ENCODE results near the gene MAGEF1.

MAGEF1 gene

DNA sequence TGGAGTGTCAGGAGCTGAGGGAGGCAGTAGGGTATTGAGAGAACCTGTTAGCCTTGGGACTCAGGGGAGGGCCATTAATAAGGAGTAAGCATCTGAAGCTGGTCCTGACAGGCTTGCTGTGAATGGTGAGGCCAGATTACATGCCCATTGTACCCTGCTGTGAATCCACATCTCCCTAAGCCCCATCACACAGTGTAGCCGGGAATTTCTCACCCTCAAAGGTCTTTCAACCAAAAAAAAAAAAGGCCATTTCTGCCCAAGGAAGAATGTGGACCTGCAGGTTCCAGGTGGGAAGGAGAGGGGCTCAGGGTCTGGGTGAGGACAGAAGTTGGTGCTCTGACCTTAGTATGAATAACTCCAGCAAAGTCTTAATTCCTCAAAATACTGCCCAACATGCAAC is 37.2 kb downstream of the MAGEF1 start:
- no peaks in the 10 kb centered on the region for H3K36me3 ChIP-seq (ENCODE audit: low read length)
- H3K27ac ChIP-seq (ENCODE audit: low read depth, low read length), result no peak overlapping the region
- TF ChIP-seq, protein P1, sequence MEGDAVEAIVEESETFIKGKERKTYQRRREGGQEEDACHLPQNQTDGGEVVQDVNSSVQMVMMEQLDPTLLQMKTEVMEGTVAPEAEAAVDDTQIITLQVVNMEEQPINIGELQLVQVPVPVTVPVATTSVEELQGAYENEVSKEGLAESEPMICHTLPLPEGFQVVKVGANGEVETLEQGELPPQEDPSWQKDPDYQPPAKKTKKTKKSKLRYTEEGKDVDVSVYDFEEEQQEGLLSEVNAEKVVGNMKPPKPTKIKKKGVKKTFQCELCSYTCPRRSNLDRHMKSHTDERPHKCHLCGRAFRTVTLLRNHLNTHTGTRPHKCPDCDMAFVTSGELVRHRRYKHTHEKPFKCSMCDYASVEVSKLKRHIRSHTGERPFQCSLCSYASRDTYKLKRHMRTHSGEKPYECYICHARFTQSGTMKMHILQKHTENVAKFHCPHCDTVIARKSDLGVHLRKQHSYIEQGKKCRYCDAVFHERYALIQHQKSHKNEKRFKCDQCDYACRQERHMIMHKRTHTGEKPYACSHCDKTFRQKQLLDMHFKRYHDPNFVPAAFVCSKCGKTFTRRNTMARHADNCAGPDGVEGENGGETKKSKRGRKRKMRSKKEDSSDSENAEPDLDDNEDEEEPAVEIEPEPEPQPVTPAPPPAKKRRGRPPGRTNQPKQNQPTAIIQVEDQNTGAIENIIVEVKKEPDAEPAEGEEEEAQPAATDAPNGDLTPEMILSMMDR (IDR thresholded peaks at IDR 0.05; ENCODE audit: insufficient read depth, low read length, poor library complexity, severe bottlenecking), result no peak
- no peak for TF ChIP-seq EZH2phosphoT487 (conservative IDR thresholded peaks at IDR 0.05; ENCODE audit: low read length)
- no peak overlapping the region for H3K4me2 ChIP-seq (ENCODE audit: low read depth, low read length, poor library complexity, severe bottlenecking)
- no peaks in the 10 kb centered on the region for H3K79me2 ChIP-seq (ENCODE audit: insufficient read depth, low read length)
- H3F3A ChIP-seq (ENCODE audit: insufficient read depth), result no peaks in the 10 kb centered on the region
- H3K27me3 ChIP-seq (ENCODE audit: low read length), result no peaks in the 10 kb centered on the region
- H3K4me3 ChIP-seq (ENCODE audit: insufficient read depth, low read length, poor library complexity, severe bottlenecking), result no peak overlapping the region
- no peaks in the 10 kb centered on the region for H3K9me3 ChIP-seq (ENCODE audit: insufficient read depth, low read length)
- no peaks in the 10 kb centered on the region for H3K9me2 ChIP-seq (replicated peaks; ENCODE audit: insufficient read depth, low read length)
- no peak overlapping the region for H2AFZ ChIP-seq (ENCODE audit: low read depth, low read length, severe bottlenecking)
- no peak overlapping the region for H3K9ac ChIP-seq (ENCODE audit: low read length)
- no peaks in the 10 kb centered on the region for H4K20me1 ChIP-seq (ENCODE audit: low read depth, low read length)

DNA sequence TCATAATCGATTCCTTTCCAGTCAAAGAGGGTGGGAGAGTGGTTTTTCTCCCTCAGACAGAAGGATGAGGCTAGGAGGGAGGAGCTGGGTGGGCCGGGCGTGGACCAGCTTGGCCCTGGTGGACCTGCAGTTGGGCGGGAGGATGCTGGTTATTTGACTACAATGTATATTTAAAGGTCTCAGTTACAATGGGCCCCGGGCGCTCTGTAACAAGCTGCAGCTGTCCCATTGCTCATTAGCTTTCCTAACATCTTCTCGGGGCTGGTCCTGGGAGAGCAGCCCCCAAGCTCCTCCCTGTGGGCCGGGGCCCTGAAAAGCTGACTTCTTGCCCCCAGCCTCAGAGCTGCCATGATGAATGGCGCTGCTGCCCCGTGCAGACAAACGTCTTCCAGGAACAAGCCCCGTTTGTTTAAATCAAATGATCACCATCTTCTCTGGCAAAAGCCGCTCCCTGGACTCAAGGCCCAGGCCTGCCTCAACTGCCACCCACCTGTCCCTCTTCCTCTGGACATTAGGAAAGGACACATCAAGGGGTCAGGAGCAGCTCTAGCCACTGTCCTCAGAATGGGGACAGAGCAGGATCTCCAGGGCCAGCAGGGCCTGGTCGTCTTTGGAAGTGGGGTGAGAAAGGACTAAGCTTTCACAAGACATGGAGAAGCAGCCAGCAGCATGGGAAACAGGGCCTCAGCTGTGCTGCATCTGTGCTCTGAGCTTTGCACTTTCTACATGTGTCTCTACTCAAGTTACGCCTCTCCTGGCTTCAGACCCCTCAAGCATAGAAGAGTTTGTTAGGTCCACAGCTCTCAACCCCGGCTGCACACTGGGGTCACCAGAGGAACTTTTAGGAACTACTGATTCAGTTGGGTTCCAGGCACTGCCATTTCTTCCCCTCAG is 38.6 kb downstream of the MAGEF1 start:
- Histone ChIP-seq H3K9me2 (replicated peaks; ENCODE audit: insufficient read depth, low read length) (no peaks in the 10 kb centered on the region), H3K9me3 (ENCODE audit: insufficient read depth, low read length) (no peaks in the 10 kb centered on the region), H3K27ac (ENCODE audit: low read depth, low read length) (no peak overlapping the region), H3K4me3 (ENCODE audit: insufficient read depth, low read length, poor library complexity, severe bottlenecking) (no peak overlapping the region), H3F3A (ENCODE audit: insufficient read depth) (no peaks in the 10 kb centered on the region), H3K9ac (ENCODE audit: low read length) (no peak overlapping the region), H3K36me3 (ENCODE audit: low read length) (no peaks in the 10 kb centered on the region), H4K20me1 (ENCODE audit: low read depth, low read length) (no peaks in the 10 kb centered on the region), H2AFZ (ENCODE audit: low read depth, low read length, severe bottlenecking) (no peak overlapping the region), H3K79me2 (ENCODE audit: insufficient read depth, low read length) (no peaks in the 10 kb centered on the region), H3K4me2 (ENCODE audit: low read depth, low read length, poor library complexity, severe bottlenecking) (no peak overlapping the region), H3K27me3 (ENCODE audit: low read length) (no peaks in the 10 kb centered on the region)
- no peak for TF ChIP-seq EZH2phosphoT487 (conservative IDR thresholded peaks at IDR 0.05; ENCODE audit: low read length)
- TF ChIP-seq, protein P1 (IDR thresholded peaks at IDR 0.05; ENCODE audit: insufficient read depth, low read length, poor library complexity, severe bottlenecking), result no peak

DNA sequence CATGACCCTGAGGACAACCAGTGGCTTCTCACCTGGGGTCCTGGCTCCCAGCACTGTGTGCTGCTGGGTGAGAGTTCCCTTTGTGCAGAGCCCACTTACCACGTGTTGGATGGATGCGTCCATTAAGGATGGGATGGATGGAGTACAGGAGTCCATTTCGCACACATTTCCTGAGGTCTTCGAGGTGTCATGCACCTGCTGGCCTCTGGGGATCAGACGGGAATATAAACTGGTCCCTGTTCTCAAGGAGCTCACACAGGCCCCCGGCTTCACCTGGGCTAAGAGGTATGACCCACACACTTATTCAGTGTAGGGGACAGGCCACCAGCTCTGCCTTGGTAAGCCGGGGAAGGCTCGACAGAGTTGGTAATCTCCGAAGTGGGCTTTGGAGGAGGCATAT is 39.5 kb downstream of the MAGEF1 start:
- TF ChIP-seq, protein P1 (IDR thresholded peaks at IDR 0.05; ENCODE audit: insufficient read depth, low read length, poor library complexity, severe bottlenecking), result no peak
- TF ChIP-seq EZH2phosphoT487 (conservative IDR thresholded peaks at IDR 0.05; ENCODE audit: low read length), result no peak
- H3K27ac ChIP-seq (ENCODE audit: low read depth, low read length), result no peak overlapping the region
- H3K4me3 ChIP-seq (ENCODE audit: insufficient read depth, low read length, poor library complexity, severe bottlenecking), result no peak overlapping the region
- no peaks in the 10 kb centered on the region for H3K9me3 ChIP-seq (ENCODE audit: insufficient read depth, low read length)
- H3K27me3 ChIP-seq (ENCODE audit: low read length), result no peaks in the 10 kb centered on the region
- no peak overlapping the region for H3K9ac ChIP-seq (ENCODE audit: low read length)
- H3K79me2 ChIP-seq (ENCODE audit: insufficient read depth, low read length), result no peaks in the 10 kb centered on the region
- H2AFZ ChIP-seq (ENCODE audit: low read depth, low read length, severe bottlenecking), result no peak overlapping the region
- H3F3A ChIP-seq (ENCODE audit: insufficient read depth), result no peaks in the 10 kb centered on the region
- no peaks in the 10 kb centered on the region for H3K36me3 ChIP-seq (ENCODE audit: low read length)
- H4K20me1 ChIP-seq (ENCODE audit: low read depth, low read length), result no peaks in the 10 kb centered on the region
- H3K9me2 ChIP-seq (replicated peaks; ENCODE audit: insufficient read depth, low read length), result no peaks in the 10 kb centered on the region
- no peak overlapping the region for H3K4me2 ChIP-seq (ENCODE audit: low read depth, low read length, poor library complexity, severe bottlenecking)
